K562 (cell line): ENCODE data around the gene PHF1. TPM values are rescaled to one million over a fixed set of nuclear protein-coding genes. Genes with fewer than 3 reads are reported as not detected.

Experiments
- CBX3 ChIP-seq, 2 experiments: IDR thresholded peaks; 1 replicate in 1 of 2; 2 replicates in 1 of 2; pipeline ENCODE4 v1.6.1; 2012; ENCODE audit warnings: inconsistent platforms in 2 of 2, low read length in 2 of 2, borderline replicate concordance in 1 of 2, control low read depth in 1 of 2
- CSDE1 ChIP-seq, 2 experiments: fragments of 450-650 bp; IDR thresholded peaks; 2 replicates each; pipeline ENCODE4 v1.6.1; 2016; ENCODE audit warnings: mild to moderate bottlenecking in 1 of 2
- DDX20 ChIP-seq: fragments of 450-650 bp; IDR thresholded peaks from 2 replicates; pipeline ENCODE4 v1.6.1; 2016; ENCODE audit warnings: missing genetic modification characterization, low read depth, mild to moderate bottlenecking, missing compliant biosample characterization, moderate library complexity
- DMBX1 ChIP-seq: fragments of 250-450 bp; sonication (Bioruptor Pico); IDR thresholded peaks from 2 replicates; pipeline ENCODE4 v1.8.0; 2022; ENCODE audit warnings: inconsistent platforms, mild to moderate bottlenecking, moderate library complexity, borderline replicate concordance
- FOXM1 ChIP-seq, 2 experiments: fragments of 450-650 bp in 1 of 2; sonication (generic) in 1 of 2; formaldehyde crosslinking in 1 of 2; IDR thresholded peaks; 2 replicates each; pipeline versions ENCODE4 v1.6.1 to v1.9.0; 2017 to 2022; ENCODE audit warnings: low read depth in 2 of 2, mild to moderate bottlenecking in 2 of 2, missing genetic modification reagents in 1 of 2, moderate library complexity in 1 of 2
- HDAC2 ChIP-seq: fragments of 450-650 bp; IDR thresholded peaks from 2 replicates; pipeline ENCODE4 v1.6.1; 2016; ENCODE audit warnings: mild to moderate bottlenecking
- HIVEP1 ChIP-seq: fragments of 250-450 bp; sonication (Bioruptor Pico); IDR thresholded peaks from 2 replicates; pipeline ENCODE4 v1.4.0; 2020; ENCODE audit warnings: mild to moderate bottlenecking
- HSF4 ChIP-seq: fragments of 250-450 bp; sonication (Bioruptor Pico); IDR thresholded peaks from 2 replicates; pipeline ENCODE4 v2.1.2; 2022; ENCODE audit warnings: mild to moderate bottlenecking, moderate library complexity, borderline replicate concordance
- NFYB ChIP-seq: IDR thresholded peaks from 2 replicates; pipeline ENCODE4 v1.6.1; 2011; ENCODE audit warnings: mild to moderate bottlenecking, moderate library complexity; ENCODE audit not compliant: insufficient read length; ENCODE audit errors: extremely low read depth
- NR4A1 ChIP-seq, 2 experiments: fragments of 250-450 bp in 1 of 2; fragments of 450-650 bp in 1 of 2; sonication (Bioruptor Pico) in 1 of 2; IDR thresholded peaks; 2 replicates each; pipeline versions ENCODE4 v1.4.0 to v1.6.1; 2016 to 2020; ENCODE audit warnings: mild to moderate bottlenecking in 2 of 2, missing compliant biosample characterization in 1 of 2, missing genetic modification characterization in 1 of 2, moderate library complexity in 1 of 2
- RBM34 ChIP-seq: fragments of 200-400 bp; formaldehyde crosslinking; IDR thresholded peaks from 2 replicates; pipeline ENCODE4 v1.6.1; 2018; ENCODE audit warnings: low read length, borderline replicate concordance; ENCODE audit not compliant: insufficient read depth
- TBP ChIP-seq: optimal IDR thresholded peaks from 2 replicates; pipeline ENCODE3; 2011; ENCODE audit warnings: low read depth, low read length, improper control_type of control experiment
- TFAP4 ChIP-seq: sonication (generic); formaldehyde crosslinking; IDR thresholded peaks from 2 replicates; pipeline ENCODE4 v1.8.0; 2022; ENCODE audit warnings: missing genetic modification reagents, mild to moderate bottlenecking, moderate library complexity, borderline replicate concordance
- THRAP3 ChIP-seq: fragments of 450-650 bp; IDR thresholded peaks from 2 replicates; pipeline ENCODE4 v1.6.1; 2016; ENCODE audit warnings: mild to moderate bottlenecking, inconsistent platforms, borderline replicate concordance
- ZNF197 ChIP-seq: fragments of 200-800 bp; sonication (Bioruptor generic); IDR thresholded peaks from 2 replicates; pipeline ENCODE4 v1.6.1; 2016; ENCODE audit warnings: low read depth, missing genetic modification characterization, missing compliant biosample characterization
- ZNF408 ChIP-seq: fragments of 250-450 bp; sonication (Bioruptor Pico); IDR thresholded peaks from 2 replicates; pipeline ENCODE4 v1.4.0; 2020; ENCODE audit warnings: low read depth, mild to moderate bottlenecking, moderate library complexity
- ZNF696 ChIP-seq: fragments of 250-450 bp; sonication (Bioruptor Pico); conservative IDR thresholded peaks from 2 replicates; pipeline ENCODE4 v1.4.0; 2020; ENCODE audit warnings: mild to moderate bottlenecking, moderate library complexity
- ZSCAN32 ChIP-seq: fragments of 450-650 bp; formaldehyde crosslinking; IDR thresholded peaks from 2 replicates; pipeline ENCODE4 v1.4.0; 2020; ENCODE audit warnings: mild to moderate bottlenecking, moderate library complexity
- polyA plus RNA-seq, 8 experiments: library from polyadenylated mRNA; depleted of rRNA in 4 of 8; stranded (reverse) in 5 of 8; unstranded in 3 of 8; fragments of >200 nt; fragmentation: Nextera tagmentation in 2 of 8; fragmentation: Illumina TruSeq in 1 of 8; extraction: Ambion mirVana in 2 of 8; extraction: Trizol in 1 of 8; gene quantifications; 2 replicates each; pipeline versions ENCODE4 v1.2.1 to v1.2.3, GENCODE V29; 2011 to 2014; ENCODE audit warnings: inconsistent platforms in 1 of 8, missing spikeins in 1 of 8
- total RNA-seq, 7 experiments: library from RNA; depleted of rRNA in 6 of 7; stranded (reverse); fragments of >200 nt in 6 of 7; fragmentation: Illumina TruSeq in 2 of 7; extraction: Trizol in 2 of 7; gene quantifications; 2 replicates each; pipeline versions ENCODE4 v1.2.1 to v1.2.3, GENCODE V29; 2011 to 2021; ENCODE audit warnings: low replicate concordance in 1 of 7
- TF ChIP-seq, protein P1 (sequence below), 2 experiments: fragments of 250-450 bp in 1 of 2; fragments of 450-650 bp in 1 of 2; sonication (Bioruptor Pico) in 1 of 2; IDR thresholded peaks; 2 replicates each; pipeline versions ENCODE4 v1.6.1 to v1.8.0; 2016 to 2021; ENCODE audit warnings: mild to moderate bottlenecking in 2 of 2, moderate library complexity in 2 of 2, missing compliant biosample characterization in 1 of 2, missing genetic modification characterization in 1 of 2
- TF ChIP-seq, protein P2 (sequence below): fragments of 250-450 bp; sonication (Bioruptor Pico); IDR thresholded peaks from 2 replicates; pipeline ENCODE4 v1.8.0; 2022; ENCODE audit warnings: moderate library complexity, mild to moderate bottlenecking, inconsistent platforms
- TF ChIP-seq, protein P3 (sequence below): IDR thresholded peaks from 3 replicates; pipeline ENCODE4 v1.6.1; 2011; ENCODE audit warnings: borderline replicate concordance, mild to moderate bottlenecking, moderate library complexity; ENCODE audit not compliant: insufficient read length; ENCODE audit errors: extremely low read depth

PHF1 gene
- total and polyA plus RNA-seq, 9 of the 15 experiments (the other 6 are each of a cell fraction or from before 2014, with no cell fraction given), result 3.7 to 64.2 (median 33.7) TPM

DNA sequence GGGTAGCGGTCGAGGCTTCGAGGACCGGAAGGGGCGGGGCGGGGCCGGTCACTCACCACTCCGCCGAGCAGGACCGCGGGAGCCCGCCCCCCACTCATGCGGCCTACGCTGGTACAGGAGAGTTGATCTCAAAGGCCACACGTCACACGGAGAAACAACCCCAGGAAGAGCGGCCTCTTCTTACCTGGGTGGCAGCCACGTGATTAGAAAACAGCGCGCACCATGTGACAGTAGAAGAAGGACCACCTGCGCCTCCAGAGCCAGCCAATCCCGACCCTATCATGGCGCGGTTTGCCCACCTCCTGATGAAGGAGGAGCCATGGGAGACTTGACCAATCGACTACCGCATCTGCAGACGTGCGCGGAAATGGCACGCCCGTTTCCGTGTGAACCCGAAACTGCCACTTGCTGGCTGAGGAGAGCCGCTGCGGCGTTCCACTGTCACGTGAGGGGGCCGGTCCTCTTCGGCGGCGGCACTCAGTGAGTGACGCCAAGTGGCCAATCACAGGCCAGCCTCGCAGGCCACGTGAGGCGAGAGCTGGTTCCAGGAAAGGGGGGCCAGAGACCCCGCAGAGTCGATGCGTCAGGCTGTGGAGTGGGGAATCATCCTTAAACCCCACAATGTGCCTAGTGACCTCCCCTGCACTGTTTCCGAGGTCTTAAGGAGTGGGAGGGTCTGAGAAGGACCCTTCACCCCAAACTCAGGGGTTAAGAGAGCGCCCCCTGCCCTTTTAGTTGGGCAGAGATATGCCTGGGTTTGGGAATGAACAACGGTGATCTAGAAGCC lies 7.3 kb downstream of the PHF1 start, which contains the start of gene CUTA (continued):
- TF ChIP-seq, protein P1, sequence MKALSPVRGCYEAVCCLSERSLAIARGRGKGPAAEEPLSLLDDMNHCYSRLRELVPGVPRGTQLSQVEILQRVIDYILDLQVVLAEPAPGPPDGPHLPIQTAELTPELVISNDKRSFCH (CRISPR knock-in tag; IDR thresholded peaks at IDR 0.05), result no peak
- TF ChIP-seq, protein P1 (tag; IDR thresholded peaks at IDR 0.05), result peak; percentile 72
- TF ChIP-seq ZNF197 (CRISPR knock-in tag), result no peak
- peak; percentile 88; the same call in 1 of the 2 replicates for TF ChIP-seq HIVEP1 (CRISPR knock-in tag)
- peak; percentile 73 for TF ChIP-seq HDAC2
- TF ChIP-seq TBP, result peak; percentile 59
- peak; percentile 69 for TF ChIP-seq NFYB
- TF ChIP-seq HSF4 (CRISPR knock-in tag), result 0 out of 2 replicates have a peak, but pooled peaks have one; percentile 68
- peak; percentile 53; the same call in 1 of the 2 replicates for TF ChIP-seq FOXM1 (IDR thresholded peaks at IDR 0.05; ENCODE audit: low read depth)
- TF ChIP-seq FOXM1 (CRISPR knock-in tag; IDR thresholded peaks at IDR 0.05; ENCODE audit: low read depth), result no peak
- peak in 1 of 2 experiments; percentile 8; a peak in 2 of 3 replicates for TF ChIP-seq CBX3 (IDR thresholded peaks at IDR 0.05; ENCODE audit: borderline replicate concordance in 1 of 2, low read length in 2 of 2)
- TF ChIP-seq THRAP3, result no peak
- no peak for TF ChIP-seq CSDE1 (IDR thresholded peaks at IDR 0.05)
- peak; percentile 94 for TF ChIP-seq TFAP4 (CRISPR knock-in tag)
- peak; percentile 83; the same call in 1 of the 2 replicates for TF ChIP-seq DMBX1
- no peak for TF ChIP-seq DDX20 (tag)
- no peak for TF ChIP-seq NR4A1 (CRISPR knock-in tag; IDR thresholded peaks at IDR 0.05)
- no peak; the same call in 1 of the 2 replicates for TF ChIP-seq NR4A1 (tag; IDR thresholded peaks at IDR 0.05)
- no peak for TF ChIP-seq RBM34
- TF ChIP-seq ZNF696 (CRISPR knock-in tag), result no peak
- no peak for TF ChIP-seq ZSCAN32 (CRISPR knock-in tag)
- TF ChIP-seq, protein P2, sequence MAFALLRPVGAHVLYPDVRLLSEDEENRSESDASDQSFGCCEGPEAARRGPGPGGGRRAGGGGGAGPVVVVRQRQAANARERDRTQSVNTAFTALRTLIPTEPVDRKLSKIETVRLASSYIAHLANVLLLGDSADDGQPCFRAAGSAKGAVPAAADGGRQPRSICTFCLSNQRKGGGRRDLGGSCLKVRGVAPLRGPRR, result 0 out of 2 replicates have a peak, but pooled peaks have one; percentile 24
- no peak for TF ChIP-seq ZNF408 (CRISPR knock-in tag)
- TF ChIP-seq, protein P3, sequence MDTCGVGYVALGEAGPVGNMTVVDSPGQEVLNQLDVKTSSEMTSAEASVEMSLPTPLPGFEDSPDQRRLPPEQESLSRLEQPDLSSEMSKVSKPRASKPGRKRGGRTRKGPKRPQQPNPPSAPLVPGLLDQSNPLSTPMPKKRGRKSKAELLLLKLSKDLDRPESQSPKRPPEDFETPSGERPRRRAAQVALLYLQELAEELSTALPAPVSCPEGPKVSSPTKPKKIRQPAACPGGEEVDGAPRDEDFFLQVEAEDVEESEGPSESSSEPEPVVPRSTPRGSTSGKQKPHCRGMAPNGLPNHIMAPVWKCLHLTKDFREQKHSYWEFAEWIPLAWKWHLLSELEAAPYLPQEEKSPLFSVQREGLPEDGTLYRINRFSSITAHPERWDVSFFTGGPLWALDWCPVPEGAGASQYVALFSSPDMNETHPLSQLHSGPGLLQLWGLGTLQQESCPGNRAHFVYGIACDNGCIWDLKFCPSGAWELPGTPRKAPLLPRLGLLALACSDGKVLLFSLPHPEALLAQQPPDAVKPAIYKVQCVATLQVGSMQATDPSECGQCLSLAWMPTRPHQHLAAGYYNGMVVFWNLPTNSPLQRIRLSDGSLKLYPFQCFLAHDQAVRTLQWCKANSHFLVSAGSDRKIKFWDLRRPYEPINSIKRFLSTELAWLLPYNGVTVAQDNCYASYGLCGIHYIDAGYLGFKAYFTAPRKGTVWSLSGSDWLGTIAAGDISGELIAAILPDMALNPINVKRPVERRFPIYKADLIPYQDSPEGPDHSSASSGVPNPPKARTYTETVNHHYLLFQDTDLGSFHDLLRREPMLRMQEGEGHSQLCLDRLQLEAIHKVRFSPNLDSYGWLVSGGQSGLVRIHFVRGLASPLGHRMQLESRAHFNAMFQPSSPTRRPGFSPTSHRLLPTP, result no peak
